ENCODE results near the gene R3HCC1L. TPM values are rescaled to one million over a fixed set of nuclear protein-coding genes. Genes with fewer than 3 reads are reported as not detected.

The R3HCC1L gene
- total RNA-seq, 4 donors from 2014 or later, result 15.9 to 20.3 (median 18.6) TPM

- Histone ChIP-seq H3K4me1 (no peaks in the 10 kb centered on the region), H3K36me3 (no peaks in the 10 kb centered on the region), H3K27ac (no peak overlapping the region), H3K27me3 (no peaks in the 10 kb centered on the region), H3K4me3 (replicated peaks in 1 of 3) (no peak overlapping the region), H3K9me3 (no peaks in the 10 kb centered on the region)
- intact Hi-C loops (cut with DNase I), result no loop called here
- 84 to 85% methylated on average over 1 of the region's 1 CpG for WGBS, 2 donors
- DNase-seq, result no peak
- TF ChIP-seq POLR2A (IDR thresholded peaks at IDR 0.05), result no peak
- TF ChIP-seq CTCF (IDR thresholded peaks at IDR 0.05), result no peak
These were observed 24.1 kb downstream of the R3HCC1L start for GRCh38 chr10:98158576-98158975.

GRCh38 chr10:98163941-98164340, 29.5 kb downstream of the R3HCC1L start:
- intact Hi-C loops (cut with DNase I), result no loop called here
- H3K4me3 ChIP-seq (replicated peaks in 1 of 3), result no peak overlapping the region
- DNase-seq, result no peak
- TF ChIP-seq POLR2A (IDR thresholded peaks at IDR 0.05) (no peak), CTCF (IDR thresholded peaks at IDR 0.05) (no peak)
- H3K9me3 ChIP-seq, result no peaks in the 10 kb centered on the region
- H3K4me1 ChIP-seq, result peaks cover 0 to 4% of the 10 kb centered on the region in 2 donors
- H3K27me3 ChIP-seq, result no peaks in the 10 kb centered on the region
- no peak overlapping the region for H3K27ac ChIP-seq
- WGBS, 2 donors, result 92 to 94% methylated on average over 5 of the region's 5 CpGs
- H3K36me3 ChIP-seq, result no peaks in the 10 kb centered on the region

- DNase-seq, result no peak
- H3K4me1 ChIP-seq, result peaks cover 0 to 4% of the 10 kb centered on the region in 2 donors
- TF ChIP-seq CTCF (IDR thresholded peaks at IDR 0.05), result no peak
- TF ChIP-seq POLR2A (IDR thresholded peaks at IDR 0.05), result no peak
- no peaks in the 10 kb centered on the region for H3K9me3 ChIP-seq
- H3K36me3 ChIP-seq, result no peaks in the 10 kb centered on the region
- WGBS, 2 donors, result 70 to 95% methylated on average over 2 of the region's 2 CpGs
- no peak overlapping the region for H3K27ac ChIP-seq
- H3K27me3 ChIP-seq, result no peaks in the 10 kb centered on the region
- no peak overlapping the region for H3K4me3 ChIP-seq (replicated peaks in 1 of 3)
- intact Hi-C loops (cut with DNase I), result no loop called here
These were observed 32.7 kb downstream of the R3HCC1L start for GRCh38 chr10:98167191-98167590.

- no peak overlapping the region for H3K4me3 ChIP-seq (replicated peaks in 1 of 3)
- no peaks in the 10 kb centered on the region for H3K27me3 ChIP-seq
- peaks cover 0 to 4% of the 10 kb centered on the region in 2 donors for H3K4me1 ChIP-seq
- intact Hi-C loops (cut with DNase I), result no loop called here
- H3K36me3 ChIP-seq, result no peaks in the 10 kb centered on the region
- 72 to 77% methylated on average over 7 of the region's 7 CpGs for WGBS, 2 donors
- DNase-seq, result no peak
- no peak overlapping the region for H3K27ac ChIP-seq
- no peak for TF ChIP-seq POLR2A (IDR thresholded peaks at IDR 0.05)
- no peak for TF ChIP-seq CTCF (IDR thresholded peaks at IDR 0.05)
- H3K9me3 ChIP-seq, result no peaks in the 10 kb centered on the region
These were observed 33.7 kb downstream of the R3HCC1L start for GRCh38 chr10:98168147-98168546.

GRCh38 chr10:98168766-98169165, 34.3 kb downstream of the R3HCC1L start:
- intact Hi-C loops (cut with DNase I), result no loop called here
- H3K4me3 ChIP-seq (replicated peaks in 1 of 3), result no peak overlapping the region
- 91 to 93% methylated on average over 3 of the region's 3 CpGs for WGBS, 2 donors
- H3K27me3 ChIP-seq, result no peaks in the 10 kb centered on the region
- H3K9me3 ChIP-seq, result no peaks in the 10 kb centered on the region
- no peak for DNase-seq
- H3K27ac ChIP-seq, result no peak overlapping the region
- peaks cover 0 to 4% of the 10 kb centered on the region in 2 donors for H3K4me1 ChIP-seq
- no peaks in the 10 kb centered on the region for H3K36me3 ChIP-seq
- TF ChIP-seq POLR2A (IDR thresholded peaks at IDR 0.05) (no peak), CTCF (IDR thresholded peaks at IDR 0.05) (no peak)

Measured in thyroid gland (tissue), 4 donors.